DMS114 treated with DMSO at 0.1 percent for 48 hours (cell line): ENCODE results near the gene PRM2.

Experiments used
- DNase-seq: peaks from one replicate; lab custom pipeline; 2025; ENCODE audit not compliant: unreplicated experiment; lab: John Stamatoyannopoulos, UW

The PRM2 gene

DNA sequence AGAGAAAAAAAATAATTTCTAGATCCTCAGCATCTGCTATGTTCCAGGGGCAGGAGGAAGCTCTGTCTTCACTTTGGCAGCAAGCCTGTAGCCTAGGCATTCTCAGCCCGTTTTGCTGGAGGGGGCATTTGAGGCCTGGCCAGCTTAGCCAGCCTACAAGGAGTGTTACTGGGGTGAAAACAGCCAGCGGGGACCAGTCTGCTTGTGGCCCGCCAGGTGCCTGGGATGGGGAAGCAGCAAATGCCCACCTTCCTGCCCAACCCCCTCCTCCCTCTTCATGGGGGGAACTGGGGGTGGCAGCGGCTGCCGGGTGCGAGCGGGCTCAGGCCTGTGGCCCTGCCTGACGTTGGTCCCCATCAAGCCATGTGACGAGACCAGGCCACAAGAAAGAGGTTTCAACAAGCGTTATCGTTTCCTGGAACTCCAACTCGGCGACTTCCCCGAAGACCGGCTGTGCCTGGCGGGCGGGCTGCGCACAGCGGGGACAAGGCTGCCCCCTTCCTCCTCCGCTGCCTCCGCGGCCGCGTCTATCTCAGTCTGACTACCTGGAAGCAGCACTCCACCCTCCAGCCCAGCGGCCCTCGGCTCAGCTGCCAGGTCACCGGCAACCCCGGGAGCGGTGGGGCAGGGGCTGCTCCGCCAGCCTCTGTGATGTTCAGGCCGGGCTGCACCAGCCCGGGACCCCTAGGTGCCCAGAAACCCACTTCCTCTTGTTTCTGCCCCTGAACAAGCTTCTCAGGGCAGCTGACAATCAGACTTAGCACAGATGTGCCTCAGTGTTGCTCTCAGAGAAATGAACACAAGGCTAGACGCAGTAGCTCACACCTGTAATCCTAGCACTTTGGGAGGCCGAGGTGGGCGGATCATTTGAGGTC lies 43.2 kb downstream of the PRM2 start:
- no peak for DNase-seq

DNA sequence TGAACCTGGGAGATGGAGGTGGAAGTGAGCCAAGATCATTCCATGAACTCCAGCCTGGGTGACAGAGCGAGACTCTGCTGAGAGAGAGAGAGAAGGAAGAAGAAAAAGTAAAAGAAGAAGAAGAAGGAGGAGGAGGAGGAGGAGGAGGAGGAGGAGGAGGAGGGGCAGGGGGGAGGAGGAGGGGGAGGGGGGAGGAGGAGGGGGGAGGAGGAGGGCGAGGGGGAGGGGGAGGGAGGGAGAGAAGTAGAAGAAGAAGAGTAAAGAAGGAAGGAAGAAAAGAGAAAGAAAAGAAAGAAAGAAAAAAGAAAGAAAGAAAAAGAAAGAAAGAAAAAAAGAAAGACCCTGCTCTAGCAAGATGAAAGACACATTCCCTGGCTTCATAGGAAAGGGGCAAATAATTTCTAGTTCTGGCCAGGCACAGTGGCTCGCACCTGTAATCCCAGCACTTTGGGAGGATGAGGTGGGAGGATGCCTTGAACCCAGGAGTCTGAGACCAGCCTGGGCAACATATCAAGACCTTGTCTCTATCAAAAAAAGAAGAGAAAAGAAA lies 43.9 kb downstream of the PRM2 start:
- DNase-seq, result no peak

DNA sequence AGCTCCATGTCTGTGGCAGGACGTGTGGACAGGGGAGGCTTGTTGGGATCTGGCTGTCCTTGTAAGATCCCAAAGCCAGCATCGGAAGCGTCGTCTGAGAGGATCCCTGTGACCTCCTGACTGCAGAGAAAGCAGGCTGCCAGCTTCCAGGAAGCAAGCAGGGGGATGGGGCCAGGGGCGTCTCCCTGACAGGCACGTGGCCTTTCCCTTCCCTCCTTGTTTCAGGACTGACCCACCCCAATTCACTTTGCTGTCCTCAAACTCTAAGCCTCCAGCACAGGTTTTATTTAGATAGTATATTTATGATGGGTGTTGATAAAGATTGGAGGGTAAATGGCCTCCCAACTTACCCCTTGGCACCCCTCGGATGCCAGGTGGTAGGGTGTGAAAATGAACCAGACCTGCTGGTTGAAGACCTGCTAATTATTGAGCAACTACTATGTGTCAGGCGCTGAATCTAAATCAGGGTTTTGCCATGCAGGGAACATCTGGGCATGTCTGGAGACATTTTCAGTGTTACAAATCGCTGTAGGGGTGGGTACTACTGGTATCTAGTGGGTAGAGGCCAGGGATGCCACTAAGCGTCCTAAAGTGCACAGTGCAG lies 44.8 kb downstream of the PRM2 start:
- no peak for DNase-seq

DNA sequence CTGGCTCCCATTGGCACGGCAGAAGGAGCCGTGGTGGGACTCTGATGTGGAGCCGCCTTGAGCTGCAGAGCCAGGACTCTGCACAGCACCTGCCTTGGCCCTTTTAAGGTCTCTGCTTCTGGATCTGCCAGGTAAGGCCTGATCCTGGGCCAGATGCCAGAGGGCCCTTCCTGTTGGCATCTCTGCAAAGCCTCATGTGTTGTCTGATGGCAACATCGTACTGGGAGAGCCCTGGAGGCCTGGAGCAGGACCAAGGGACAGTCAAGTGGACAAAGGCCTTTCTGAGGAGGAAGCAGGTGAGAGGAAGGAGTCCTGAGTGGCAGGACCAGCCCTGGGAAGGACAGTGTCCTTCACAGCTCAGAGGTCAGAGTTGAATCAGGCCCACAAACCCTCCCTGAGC lies 46.4 kb downstream of the PRM2 start:
- no peak for DNase-seq

DNA sequence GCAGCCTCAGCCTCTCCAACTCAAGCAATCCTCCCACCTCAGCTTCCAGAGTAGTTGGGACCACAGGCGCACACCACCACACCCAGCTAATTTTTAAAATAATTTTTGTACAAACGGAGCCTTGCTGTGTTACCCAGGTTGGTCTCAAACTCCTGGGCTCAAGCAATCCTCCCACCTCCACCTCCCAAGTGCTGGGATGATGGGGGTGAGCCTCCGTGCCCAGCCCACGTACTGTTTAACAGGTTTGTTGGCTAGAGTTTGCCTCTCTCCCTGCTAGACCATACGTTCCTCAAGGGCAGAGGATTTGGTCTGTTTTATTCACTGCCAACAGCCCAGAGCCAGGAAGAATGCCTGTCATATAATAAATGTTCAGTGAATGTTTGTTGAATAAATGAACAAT lies 46.8 kb downstream of the PRM2 start:
- DNase-seq, result no peak

DNA sequence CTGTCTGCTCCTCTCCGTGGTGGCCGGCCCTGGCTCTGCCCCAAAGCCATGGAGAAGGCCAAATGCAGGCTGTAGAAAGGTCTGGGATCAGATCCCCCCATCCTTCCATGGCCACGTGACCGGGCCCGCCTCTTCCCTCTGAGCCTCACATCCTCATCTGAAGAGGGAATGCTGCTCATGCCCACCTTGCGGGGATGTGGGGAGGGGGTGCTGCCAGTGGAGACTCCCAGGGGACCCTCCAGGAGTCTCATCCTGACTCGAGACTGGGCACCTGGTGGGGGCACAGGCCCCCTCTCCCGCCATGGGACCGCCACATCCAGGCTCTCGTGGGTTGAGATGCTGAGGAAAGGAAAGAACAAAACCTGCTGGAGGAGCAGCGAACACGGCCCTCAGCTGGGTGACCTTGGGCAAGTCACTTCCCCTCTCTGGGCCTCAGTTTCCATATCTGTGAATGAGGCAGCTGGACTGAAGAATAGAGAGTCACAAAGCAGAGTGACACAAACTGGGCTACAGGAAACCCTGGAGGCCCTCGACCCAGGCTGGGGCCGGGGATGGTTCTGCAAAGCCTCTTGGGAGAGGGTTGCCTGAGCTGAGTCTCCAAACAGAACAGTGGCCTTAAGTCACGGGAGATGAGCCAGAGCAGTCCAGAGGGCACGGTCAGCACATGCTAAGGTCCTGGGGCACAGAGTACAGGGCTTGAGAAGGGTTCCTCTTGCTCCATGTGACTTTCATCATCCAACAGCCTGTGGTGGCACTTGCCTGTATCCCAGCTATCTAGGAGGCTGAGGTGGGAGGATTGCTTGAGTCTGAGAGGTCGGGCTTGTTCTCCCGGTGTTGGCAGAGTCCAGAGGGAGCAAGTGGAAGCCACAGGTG lies 50.4 kb downstream of the PRM2 start:
- DNase-seq, result no peak
